ENCODE data around the gene PRAME.
"Not testable (repeated sequence)": the region's sequence is repeated elsewhere in the genome, so short reads cannot be mapped to it uniquely, and the experiment has no call there.

The PRAME gene

DNA sequence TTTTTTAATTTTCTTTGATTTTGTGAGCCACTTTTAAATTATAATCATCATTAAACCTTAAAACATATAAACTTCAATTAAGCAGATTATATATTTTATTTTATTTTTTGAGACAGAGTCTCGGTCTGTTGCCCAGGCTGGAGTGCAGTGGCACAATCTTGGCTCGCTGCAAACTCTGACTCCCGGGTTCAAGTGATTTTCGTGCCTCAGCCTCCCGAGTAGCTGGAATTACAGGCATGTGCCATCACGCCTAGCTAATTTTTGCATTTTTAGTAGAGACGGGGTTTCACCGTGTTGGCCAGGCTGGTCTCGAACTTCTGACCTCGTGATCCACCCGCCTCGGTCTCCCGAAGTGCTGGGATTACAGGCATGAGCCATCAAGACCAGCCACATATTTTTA lies 22.5 kb upstream of the PRAME start:
- DNase-seq (ENCODE audit: low read depth): not testable (repeated sequence)

DNA sequence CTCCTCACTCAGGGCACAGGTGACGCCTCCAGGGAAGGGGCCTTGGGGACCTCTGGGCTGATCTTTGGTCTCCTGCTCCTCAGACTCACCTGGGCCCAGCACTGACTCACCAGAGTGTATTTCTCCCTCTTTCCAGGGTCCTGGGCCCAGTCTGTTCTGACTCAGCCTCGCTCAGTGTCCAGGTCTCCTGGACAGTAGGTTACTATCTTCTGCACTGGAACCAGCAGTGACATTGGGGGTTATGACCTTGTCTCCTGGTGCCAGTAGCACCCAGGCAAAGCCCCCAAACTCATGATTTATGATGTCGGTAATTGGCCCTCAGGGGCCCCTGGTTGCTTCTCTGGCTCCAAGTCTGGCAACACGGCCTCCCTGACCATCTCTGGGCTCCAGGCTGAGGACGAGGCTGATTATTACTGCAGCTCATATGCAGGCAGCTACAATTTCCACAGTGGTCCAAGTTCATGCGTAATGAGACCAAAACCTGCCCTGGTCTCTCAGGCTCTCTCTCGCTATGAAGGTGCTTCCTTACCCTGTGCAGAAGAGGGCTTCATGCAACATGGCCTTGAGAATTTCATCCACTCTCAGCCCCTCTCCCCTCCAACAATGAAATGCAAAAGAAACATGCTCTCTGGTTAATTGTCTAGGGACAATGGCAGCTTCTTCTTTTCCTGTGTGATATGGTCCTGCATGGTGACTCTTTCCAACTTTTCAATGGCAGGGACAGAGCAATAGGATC lies 21.0 kb upstream of the PRAME start:
- DNase-seq (ENCODE audit: low read depth): no peak

DNA sequence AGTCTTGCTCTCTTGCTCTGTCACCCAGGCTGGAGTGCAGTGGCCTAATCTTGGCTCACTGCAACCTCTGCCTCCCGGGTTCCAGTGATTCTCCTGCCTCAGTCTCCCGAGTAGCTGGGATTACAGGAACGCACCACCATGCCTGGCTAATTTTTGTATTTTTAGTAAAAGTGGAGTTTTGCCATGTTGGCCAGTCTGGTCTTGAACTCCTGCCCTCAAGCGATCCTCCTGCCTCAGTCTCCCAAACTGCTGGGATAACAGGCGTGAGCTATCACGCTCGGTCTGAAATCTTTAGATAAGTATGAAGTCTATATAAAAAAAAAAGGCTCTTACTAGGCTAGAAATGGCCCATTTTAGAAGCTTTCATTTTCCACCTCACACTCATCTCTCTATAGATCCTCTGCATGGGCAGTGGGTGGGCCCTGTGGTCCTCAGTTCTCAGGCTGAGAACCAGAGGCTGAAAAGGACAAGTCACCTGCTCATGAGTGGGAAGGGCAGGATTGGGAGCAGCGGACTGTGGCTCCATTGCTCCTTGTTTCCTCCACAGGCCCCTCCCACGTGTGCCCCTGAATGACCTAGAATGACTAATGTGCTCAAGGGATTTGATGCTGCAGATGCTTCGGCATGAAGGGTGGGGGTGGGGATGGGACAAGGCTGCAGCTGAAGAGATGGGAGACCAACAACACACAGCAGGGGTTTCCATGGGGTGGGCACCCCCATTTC lies 19.8 kb upstream of the PRAME start:
- peak; percentile 77 for DNase-seq (ENCODE audit: low read depth)

DNA sequence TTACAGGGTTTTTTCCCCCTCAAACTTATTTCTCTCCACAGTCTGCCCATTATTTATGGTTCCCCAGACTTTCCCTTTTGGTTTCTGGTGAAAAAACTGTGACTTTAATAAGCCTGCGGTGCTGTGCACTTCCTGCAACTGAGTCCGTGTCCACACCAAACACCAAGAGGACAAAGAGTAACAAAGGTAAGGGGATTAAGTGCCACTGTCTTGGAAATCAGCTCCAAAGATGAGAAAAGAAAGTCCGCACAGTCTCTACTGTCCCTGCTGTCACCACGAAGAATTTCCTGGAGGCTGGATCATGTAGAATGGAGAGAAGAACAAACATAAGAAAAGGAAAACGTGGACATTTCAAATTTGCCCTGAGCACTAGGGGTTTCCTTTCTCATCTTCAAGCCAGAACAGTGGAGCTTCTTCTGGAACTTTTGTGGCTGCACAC lies 17.9 kb upstream of the PRAME start:
- DNase-seq (ENCODE audit: low read depth): no peak

DNA sequence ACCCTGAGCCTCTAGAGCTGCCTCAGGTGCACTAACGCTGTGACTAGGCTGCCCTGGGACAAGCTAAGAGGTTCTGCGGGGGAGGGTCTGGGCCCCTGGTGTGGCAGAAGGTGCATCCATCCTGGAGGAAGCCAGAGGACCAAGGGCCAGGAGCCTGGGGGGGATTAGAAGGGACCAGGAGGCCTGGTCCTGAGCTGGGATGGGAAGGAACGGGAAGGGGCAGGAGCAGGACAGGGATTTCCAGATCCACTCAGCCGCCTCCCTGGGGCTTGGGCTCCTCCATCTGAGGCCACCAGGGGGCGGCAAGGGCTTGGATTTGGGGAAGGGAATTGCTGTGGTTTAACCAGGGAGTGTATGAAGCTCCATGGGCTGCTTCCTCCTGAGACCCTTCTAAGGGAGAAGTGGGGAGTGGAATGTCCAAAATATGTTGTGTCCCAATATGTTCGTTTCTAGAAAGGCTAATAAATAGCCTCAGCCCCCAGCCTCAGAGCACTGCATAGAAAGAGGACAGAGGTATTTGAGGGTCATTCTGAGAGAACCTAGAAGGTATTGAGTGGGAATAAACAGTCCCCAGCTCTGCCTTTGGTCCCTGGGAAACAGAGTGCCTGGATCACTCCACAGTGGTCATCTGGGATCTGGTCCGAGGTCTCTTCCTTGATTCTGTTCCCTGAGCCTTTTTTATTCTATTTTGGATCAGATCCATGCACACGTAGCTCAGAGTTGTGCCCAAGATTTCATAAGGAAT lies 17.4 kb upstream of the PRAME start:
- peak; percentile 50 for DNase-seq (ENCODE audit: low read depth)

DNA sequence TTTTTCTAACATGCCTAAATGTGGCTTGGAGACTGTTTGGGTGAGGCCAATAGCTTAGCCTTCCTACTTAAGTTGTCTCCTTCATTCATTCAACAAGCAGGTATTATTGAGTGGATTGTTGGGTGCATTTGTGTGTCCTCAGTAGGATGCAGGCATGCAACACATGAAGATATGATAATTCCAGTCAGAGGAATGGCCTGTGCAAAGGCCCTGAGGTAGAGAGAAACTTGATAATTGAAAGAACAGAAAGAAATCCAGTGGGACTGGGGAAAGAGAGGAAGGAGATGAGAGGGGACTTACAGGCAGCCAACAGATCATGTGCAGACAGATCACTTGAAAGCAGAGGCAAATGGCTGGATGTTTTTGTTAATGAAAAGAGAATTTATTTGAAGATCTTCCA lies 15.3 kb upstream of the PRAME start:
- no peak for DNase-seq (ENCODE audit: low read depth)

DNA sequence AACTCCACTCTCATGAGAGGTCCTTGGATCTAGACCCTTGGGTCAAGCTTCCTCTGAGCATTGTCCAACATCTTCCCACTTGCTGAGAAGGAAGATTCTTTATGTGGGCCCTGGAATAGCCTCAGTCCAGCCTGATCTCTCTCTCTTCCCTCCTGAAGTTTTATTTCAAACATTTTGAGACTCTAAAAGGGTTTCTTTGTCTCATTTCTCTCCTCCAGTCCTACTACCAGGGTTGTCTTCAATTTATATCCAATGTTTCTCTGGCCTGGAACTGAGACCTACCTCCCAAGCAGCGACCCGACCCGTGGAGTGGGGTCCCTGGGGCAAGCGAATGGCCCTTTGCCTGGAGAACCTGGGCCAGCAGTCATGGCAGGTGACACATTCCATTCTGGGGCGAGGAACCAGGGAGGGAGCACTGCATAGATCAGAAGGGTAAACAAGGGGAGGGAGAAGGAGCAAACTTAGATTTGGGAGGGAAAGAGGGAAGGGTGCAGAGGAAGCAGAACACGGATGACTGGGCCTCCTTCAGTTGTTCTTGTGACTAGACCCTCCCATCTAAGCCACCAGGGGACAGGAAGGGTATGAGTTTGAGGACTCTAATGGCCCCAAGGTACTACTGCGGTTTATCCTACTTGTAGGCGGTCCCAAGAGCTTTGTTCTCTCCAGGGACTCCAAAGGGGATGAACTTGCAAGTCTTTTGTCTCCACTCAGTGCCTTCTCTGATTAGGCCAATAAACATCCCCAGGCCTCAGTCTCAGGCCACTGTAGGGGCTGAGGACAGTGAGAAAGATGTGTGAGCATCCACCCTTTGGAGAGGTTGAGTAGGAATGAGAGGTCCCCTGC lies 14.2 kb upstream of the PRAME start:
- DNase-seq (ENCODE audit: low read depth): no peak

DNA sequence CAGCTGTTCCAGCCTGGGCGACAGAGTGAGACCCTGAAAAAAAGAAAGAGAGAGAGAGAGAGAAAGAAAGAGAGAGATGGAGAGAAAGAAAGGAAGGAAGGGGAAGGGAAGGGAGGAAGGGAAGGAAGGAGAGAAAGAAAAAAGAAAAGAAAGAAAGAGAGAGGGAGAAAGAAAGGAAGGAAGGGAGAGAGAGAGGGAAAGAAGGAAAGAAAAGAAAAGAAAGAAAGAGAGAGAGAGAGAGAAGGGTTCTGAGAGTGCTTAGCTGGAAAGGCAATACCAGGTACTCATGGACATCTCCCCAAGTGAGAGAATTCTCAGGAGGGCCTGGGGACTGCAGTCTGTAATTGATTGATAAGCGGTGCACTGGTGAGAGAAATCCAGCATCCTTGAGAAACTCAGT lies 12.8 kb upstream of the PRAME start:
- DNase-seq (ENCODE audit: low read depth): no peak

DNA sequence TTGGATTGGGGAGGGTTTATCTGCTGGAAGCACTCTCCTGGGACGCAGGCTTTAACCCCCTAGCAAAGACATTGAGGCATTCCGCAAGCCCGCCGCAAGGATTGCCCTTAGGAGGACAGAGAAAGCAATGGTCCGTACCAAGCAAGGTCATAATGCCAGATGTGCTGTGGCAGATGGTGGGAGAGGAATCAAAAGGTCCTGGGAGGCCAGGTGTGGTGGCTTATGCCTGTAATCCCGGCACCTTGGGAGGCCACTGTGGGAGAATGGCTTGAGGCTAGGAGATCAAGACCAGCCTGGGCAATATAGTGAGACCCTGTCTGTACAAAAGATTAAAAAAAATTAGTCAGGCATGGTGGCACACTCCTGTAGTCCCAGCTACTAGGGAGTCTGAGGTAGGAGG lies 12.4 kb upstream of the PRAME start:
- DNase-seq (ENCODE audit: low read depth): no peak

DNA sequence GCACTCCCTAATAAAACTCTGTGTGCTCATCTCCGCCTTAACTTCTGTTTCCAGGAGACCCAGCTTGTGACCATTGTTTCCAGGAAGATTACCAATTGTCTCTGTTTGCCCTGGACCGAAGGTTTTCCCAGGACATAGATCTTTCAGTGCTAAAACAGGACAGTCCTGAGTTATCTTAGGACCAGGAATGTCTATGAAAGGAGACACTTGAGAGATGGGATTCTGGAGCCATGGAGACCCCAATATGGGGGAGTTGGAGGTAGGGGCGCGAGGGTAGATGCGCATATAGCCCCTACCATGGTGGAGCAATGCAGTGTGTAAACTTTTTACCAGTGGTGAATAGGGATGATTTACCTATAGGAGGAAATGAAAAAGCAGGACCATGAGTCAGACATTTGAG lies 10.2 kb upstream of the PRAME start:
- DNase-seq (ENCODE audit: low read depth): no peak

DNA sequence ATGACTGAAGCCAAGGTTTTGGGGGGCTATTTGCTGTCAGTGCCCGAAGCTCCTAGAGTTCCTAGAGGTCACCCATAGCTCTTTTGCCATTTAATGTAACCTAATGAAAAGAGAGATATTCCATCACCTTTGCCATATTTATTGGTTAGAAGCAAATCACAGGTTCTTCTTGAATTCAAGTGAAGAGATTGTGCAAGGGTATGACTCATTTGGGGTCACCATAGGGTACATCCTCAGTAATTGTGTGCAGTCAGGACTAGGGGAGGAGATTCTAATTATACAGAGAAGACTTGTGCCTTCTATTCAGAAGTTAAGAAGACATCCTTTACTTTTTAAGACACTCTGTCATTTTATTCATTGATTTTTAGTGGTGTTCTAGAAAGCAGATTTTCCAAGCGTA lies 6.9 kb upstream of the PRAME start:
- peak; percentile 79 for DNase-seq (ENCODE audit: low read depth)

DNA sequence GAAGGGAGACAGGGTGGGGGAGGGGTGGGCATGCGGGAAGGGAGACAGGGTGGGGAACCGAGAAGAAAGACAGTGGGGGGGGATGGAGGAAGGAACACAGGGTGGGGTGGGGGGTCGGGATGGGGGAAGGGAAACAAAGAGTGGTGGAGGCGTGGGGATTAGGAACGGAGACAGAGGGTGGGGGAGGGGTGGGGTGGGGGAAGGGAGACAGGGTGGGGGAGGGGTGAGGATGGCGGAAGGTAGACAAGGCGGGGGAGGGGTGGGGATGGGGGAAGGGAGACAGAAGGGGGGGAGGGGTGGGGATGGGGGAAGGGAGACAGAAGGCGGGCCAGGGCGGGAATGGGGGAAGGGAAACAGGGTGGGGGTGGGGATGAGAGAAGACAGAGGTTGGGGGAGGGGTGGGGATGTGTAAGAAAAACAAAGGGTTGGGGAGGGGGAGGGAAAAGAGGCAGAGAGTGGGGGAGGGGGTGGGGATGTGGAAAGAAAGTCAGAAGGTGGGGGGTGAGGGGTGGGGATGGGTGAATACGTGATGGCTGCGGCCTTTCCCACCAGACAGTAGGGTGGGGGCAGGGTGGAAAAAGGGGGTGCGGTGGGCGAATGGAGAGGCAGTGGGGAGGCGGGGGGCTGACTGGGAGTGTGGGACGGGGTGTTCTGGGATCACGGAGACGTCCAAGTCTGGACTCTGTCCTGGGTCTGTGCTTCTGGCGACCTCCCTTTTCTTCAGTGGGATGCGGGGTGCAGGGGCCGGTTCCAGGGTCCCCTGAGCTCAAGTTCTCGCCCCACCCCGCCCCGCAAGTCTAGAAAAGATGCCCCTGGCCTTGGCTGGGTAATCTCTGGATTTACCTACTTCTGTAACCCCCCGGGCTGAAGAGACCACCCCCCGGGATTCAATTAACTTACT lies 744 bp downstream of the PRAME start:
- DNase-seq (ENCODE audit: low read depth): no peak

DNA sequence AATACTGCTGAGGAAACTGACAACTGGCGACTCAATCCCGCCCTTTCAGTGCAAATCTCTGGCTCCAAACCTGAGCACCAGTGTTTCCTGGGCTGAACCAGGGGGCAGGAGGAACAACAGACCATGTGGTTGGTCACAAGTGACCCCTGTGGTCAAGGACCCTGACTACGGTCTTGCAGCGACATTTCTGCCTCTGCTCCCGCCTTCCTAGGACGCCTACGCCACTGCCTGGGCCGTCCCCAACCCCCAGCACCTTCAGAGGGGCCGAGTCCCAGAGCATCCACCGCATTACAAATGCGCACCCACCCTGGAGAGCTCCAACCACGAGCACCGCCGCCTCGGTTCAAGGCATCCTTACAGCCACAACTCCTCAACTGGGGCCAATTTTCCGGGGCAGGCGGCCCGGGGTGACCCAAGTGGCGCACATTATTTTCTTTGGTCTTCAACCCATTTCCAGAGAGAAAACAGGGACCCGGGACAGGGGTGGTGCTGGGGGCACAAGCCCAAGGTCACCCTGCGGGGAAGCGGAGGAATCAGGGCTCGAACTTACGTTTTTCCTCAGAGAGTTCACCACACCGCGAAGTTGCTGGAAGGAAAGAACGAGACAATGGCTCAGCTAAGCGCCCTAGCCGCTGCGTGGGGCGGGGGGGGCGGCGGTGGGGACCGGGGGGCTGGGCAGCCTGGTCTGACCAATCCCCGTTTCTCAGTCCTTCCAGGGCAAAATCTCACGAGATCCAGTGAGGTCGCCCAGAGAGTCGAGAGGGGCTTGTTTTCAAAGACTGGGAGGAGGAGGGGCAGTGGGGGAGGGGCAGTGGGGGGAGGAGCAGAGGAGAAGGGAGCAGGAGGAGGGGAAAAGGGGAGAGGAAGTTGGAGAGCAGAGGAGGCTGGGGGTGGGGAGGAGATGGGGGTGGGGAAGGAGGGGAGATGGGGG lies 1.8 kb downstream of the PRAME start:
- no peak for DNase-seq (ENCODE audit: low read depth)

DNA sequence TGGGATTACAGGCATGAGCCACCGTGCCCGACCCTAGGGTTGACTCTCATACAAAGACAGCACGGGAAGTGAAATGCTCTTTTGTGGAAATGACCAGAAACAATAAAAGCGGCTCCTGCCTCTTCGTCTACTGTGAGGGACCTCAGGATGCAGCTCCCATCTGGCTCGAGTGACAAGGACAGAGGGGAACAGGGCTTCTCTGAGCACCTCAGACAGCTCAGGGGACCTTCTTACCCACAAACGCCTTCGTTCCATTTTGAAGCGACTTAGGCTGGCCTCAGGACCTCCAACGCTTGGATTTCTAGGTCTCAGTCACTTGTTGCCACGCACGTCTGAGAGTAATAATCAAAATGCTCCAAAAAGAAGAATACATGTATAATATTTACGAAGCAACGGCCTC lies 2.5 kb downstream of the PRAME start:
- no peak for DNase-seq (ENCODE audit: low read depth)

DNA sequence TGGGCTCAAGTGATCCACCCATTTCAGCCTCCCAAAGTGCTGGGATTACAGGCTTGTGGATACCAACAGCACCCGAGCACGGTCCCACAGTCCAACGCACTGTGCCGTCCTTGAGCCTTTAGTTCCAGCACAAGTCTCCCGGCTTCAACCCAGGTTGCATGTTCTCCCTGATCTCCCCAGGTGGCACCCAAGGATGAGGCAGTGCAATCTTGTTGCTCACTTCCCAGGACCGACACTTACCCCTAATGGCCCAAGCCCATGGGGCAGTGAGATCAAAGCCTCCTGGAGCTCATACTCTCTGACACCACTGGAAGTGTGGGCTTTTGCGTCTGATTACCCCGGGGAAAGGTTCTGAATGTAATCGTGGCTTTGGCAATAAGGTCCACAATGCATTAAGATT lies 3.5 kb downstream of the PRAME start:
- DNase-seq (ENCODE audit: low read depth): no peak

DNA sequence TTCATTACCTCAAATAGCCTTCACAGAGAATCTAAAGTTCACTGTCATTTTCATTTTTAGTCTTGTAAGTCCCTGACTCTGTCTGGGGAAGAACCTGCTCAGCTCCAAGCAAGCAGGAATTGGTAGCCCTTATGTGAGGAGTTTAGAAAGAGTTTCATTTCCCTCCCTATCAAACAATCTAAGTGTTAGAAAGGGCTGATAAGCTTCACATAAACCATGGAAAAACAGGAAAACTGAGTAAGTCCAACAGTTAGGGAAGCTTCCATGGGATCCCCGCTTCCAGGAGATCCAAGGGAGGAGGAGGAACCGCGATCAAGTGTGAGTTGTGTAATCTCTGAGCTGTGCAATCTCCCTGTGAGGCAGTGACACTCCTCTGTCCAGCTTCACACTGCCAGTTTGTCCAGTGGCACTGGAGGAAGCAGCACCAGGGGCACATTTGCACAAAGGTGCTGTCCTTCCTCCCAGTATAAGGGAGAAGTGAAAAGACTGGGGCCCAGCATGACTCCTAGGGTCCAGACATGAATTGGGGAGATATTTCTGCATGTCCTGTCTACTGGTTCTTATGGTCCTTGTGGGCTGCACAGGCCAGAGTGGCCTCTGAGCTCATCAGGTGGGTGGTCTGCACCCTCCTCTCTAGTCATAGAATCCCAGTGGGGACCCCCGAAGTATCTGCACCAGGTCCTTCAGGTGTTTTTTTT lies 4.3 kb downstream of the PRAME start:
- DNase-seq (ENCODE audit: low read depth): peak; percentile 4

DNA sequence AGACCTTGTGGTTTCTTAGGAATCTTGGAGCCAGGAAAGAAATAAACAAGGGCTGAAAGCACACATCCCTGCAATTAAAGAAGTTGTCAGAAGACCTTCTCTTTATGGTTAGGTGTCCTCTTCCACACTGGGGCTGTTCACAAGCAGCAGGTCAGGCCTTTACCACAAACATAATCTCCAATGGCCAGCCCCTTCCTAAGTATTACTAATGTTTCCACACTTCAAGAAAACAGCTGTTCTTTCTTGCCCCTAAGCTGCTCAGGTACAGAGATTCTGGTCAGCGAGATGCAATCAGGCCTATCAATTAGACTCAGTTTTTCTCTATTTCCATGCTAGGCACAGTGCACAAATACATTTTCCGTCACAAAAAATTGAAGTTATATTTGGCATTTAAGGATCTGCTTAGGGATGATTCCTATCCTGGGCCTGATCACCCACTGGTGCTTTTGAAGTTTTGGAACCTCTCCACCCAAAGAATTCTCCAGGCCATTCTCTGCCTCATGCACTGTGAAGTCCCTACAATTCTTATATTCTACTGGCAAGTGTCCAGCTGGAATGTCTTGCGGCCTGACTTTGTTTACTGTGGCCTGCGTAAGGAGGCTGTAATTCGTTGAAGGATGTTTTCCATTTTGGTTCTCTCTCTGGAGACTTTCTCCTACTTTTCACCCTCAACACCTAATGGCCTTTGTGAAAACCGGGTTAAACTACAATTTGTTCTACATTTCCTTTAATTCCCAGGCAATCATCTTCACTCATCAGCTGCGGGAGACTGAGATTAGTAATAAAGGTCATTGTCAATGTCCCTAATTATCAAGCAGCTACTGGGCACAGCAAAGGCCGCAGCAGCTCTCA lies 5.1 kb downstream of the PRAME start:
- peak; percentile 13 for DNase-seq (ENCODE audit: low read depth)

DNA sequence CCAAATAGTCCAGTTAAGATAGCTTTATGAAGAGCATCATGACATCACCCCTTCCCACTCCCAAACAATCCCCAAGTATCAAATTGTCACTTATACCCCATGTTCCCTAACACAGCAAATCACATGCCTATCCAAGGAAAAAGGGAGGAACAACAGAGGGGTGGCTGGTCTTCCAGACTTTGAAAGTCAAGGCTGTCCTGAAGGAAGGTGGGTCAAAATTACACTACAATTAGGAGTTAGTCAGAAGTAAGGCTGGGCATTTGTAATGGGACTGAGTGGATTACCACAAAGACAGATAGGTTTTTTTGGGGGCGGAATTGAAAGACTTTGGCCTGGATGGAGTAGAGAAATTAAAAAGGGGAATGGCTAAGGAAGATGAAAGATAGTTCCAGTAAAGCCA lies 5.9 kb downstream of the PRAME start:
- DNase-seq (ENCODE audit: low read depth): no peak

Data from iris pigment epithelial cell (primary cell).